Stimulated activated CD4-positive, alpha-beta T cell treated with anti-CD3 and anti-CD28 coated beads, Interleukin-12 subunit alpha, Interleukin-12 subunit beta, amount 100 ng/mL, for 24 hours (primary cell): ENCODE results near the gene GRB7.

Source experiments
- DNase-seq, 2 experiments: peaks; one replicate each; pipeline ENCODE4 v3.0.0-alpha.2; 2020; ENCODE audit warnings: low read depth in 2 of 2

Gene GRB7

GRCh38 chr17:39772987-39773934 lies 35.5 kb downstream of the GRB7 start:
- DNase-seq = no peak

- no peak for DNase-seq
Measured at GRCh38 chr17:39774047-39774446, 36.3 kb downstream of the GRB7 start.

- no peak for DNase-seq
Measured at GRCh38 chr17:39775031-39775430, 37.3 kb downstream of the GRB7 start.

- DNase-seq = no peak
Measured at GRCh38 chr17:39776252-39776651, 38.5 kb downstream of the GRB7 start.

- DNase-seq = no peak
Measured at GRCh38 chr17:39777534-39778365, 40.0 kb downstream of the GRB7 start.

GRCh38 chr17:39781031-39781860 lies 43.5 kb downstream of the GRB7 start:
- DNase-seq = no peak

GRCh38 chr17:39781861-39782213 lies 44.1 kb downstream of the GRB7 start:
- no peak for DNase-seq

- no peak for DNase-seq
Measured at GRCh38 chr17:39782481-39782880, 44.7 kb downstream of the GRB7 start.

GRCh38 chr17:39782980-39783379 lies 45.2 kb downstream of the GRB7 start:
- DNase-seq = no peak

- no peak for DNase-seq
Measured at GRCh38 chr17:39787041-39787440, 49.3 kb downstream of the GRB7 start.

- no peak for DNase-seq
Measured at GRCh38 chr17:39787743-39788484, 50.2 kb downstream of the GRB7 start.

GRCh38 chr17:39791111-39791992 lies 53.6 kb downstream of the GRB7 start:
- peak in 1 of 2 experiments; percentile 33 for DNase-seq

GRCh38 chr17:39792526-39793221 lies 54.9 kb downstream of the GRB7 start:
- DNase-seq = no peak

- no peak for DNase-seq
Measured at GRCh38 chr17:39793301-39793872, 55.6 kb downstream of the GRB7 start.

GRCh38 chr17:39794249-39794970 lies 56.7 kb downstream of the GRB7 start:
- no peak for DNase-seq
